HG03439 (cell line): ENCODE data around the gene ACVR1.

Source experiments
- ATAC-seq: cut with Tn5 transposase; IDR thresholded peaks from one replicate; pipeline ENCODE4 v1.9.1; 2021; ENCODE audit warnings: mild to moderate bottlenecking, moderate library complexity; ENCODE audit not compliant: unreplicated experiment

The ACVR1 gene

DNA sequence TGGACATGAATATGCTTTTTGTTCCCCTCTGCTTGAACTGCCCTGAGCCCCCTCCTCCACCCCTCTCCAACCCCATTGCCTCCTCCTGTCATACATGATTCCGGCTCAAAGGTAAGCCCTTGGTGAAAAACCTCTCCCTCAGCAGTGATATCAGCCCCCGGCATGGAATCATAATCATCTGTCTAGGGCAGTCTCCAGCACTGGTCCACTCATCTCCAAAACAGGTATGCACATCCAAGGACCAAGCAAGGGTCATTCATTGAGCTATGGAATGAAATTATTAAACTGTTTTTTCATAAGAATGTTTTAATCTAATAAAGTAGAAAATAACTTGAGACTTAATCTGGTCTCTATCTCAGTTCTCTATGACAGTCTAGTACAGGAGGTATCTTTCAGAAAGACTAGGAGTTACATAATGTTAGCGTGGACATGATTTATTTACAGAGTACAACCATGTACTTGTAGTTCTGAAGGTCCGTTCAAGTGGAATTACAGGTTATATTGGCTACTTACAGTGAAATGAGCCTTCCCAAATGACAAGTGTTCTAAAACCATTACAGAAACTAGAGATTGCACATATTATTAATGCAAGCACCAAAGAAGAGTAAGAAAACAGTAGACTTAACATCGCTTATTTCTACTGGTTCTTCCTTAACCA lies 75.2 kb downstream of the ACVR1 start:
- ATAC-seq: no peak

DNA sequence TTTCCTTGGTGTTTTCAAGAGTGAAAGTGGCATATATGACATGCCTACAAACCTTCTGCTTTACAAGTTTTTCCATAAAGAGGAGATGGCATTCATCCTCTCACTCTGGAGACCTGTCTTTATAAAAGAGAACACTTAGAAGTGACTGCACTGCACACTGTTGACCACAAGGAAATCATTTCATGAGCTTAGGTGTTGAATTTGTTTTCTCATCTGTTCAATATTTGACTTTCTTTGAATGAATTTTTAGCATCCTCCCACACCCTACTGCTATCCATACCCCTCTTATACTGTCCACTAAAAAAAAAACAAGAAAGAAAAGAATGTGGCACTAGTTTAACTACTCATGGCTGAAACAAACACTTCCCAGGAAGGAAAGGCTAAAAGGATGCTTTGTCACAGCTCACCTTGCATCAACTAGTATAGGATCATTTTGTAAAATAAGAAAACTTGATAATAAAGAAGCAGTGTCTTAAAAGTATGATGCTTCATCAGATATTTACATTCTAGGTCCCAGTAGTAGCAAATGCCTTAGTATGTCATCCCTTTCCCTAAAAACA lies 83.0 kb downstream of the ACVR1 start:
- no peak for ATAC-seq

DNA sequence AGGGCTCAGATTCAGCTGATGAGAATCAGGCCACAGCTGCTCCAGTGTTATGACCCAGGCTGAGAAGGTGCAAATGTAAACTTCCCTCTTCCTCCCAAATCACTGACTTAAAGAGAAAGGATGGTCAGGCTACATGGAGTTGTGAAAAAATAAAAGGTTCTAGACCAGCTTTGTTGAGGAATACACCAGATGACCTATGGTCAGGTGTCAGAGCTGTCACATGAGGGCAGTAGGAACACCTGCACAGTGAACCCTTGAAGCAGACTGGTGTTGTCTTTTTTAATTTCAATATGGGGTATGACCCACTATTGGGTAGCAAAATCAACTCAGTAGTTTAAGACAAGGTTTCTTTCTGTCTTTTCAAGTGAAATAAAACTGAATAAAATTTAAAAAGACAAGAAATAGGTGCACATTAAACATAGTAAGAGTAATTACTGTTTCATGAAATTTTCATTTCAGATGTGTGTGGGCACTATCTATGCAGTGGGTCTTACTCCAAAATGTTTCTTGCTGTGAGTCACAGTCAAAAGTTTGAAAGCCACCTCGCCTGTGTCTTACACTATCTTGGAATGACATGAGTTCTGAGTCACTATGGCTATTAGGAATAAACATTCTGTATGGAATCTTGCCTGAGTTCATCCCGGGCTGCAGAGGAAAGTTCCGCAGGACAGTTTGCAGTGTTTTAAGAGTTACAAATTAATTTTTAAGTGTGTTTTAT lies 83.6 kb downstream of the ACVR1 start:
- no peak for ATAC-seq

DNA sequence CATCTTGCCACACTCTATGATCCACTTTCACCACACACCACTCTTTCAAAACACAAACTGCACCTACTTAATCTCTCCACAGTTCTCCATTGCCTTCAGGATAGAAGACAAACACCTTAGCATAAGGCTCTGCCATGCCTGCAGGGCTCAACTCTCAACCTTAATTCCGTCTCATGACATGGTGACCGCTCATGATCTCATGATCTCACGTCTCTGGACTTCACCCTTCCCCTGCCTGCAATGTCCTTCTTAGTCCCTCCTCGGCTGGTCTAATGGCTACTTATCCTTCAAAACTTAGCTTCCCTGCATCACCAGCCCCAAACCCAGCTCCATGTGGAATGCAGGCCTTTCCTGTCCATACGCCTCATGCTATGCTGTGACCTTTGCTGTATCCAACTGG lies 85.3 kb downstream of the ACVR1 start:
- ATAC-seq: no peak

DNA sequence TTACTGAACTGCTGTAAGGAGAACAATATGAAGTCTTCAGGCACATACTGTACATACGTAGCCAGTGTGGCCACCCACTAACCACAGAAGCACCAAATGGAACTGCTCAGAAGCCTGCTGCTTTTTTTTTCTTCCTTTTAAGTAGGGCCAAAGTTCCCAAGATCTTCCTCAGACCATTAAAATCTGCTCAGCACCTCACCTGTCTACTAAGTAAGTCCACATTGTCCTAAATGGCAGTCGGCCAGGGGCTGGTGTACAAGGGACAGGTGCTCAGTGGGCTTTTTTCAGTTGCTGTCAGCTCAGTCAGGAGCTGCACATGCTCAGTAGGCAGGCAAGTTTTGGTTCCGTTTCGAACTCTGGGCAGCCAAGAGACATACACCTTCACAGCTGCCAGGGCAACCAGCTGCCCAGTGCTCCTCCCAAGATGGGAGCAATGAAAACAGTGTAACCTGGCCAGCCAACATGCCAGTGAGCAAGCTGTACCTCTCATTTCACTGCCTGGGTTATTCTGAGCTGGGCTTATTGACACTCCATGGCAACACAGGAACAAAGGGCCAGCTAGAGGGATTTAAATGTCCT lies 86.1 kb downstream of the ACVR1 start:
- ATAC-seq: no peak

DNA sequence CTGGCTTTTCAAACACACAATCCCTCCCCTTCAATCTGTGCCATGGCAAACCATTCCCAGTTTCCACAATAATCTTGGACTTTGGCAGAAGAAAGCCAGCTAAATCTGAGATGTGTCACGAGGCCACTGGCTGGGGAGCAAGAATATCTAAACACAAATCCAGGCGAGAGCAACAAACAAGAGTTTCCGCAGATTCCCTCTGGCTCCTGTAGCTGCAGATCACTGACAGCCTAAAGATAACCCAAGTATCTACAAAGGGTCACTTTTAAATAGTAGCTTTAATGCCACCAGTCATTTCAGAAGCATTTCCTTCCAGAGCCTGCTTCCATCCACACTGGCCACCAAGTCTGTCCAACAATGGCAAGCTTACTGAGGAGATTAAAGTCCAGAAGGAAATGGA lies 86.9 kb downstream of the ACVR1 start:
- no peak for ATAC-seq

DNA sequence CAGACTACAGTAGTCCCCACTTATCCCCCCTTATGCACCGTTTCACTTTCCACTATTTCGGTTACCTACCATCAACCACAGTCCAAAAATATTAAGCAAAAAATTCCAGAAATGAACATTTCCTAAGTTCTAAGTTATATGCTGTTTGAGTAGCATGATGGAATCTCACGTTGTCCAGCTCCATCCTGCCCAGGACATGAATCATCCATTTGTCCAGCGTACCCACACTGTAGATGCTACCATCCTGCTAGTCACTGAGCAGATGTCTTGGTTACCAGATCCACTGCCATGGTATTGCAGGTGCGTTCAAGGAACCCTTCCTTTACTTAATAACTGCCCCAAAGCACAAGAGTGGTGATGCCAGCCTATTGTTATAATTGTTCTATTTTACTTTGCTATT lies 87.9 kb downstream of the ACVR1 start:
- ATAC-seq: no peak

DNA sequence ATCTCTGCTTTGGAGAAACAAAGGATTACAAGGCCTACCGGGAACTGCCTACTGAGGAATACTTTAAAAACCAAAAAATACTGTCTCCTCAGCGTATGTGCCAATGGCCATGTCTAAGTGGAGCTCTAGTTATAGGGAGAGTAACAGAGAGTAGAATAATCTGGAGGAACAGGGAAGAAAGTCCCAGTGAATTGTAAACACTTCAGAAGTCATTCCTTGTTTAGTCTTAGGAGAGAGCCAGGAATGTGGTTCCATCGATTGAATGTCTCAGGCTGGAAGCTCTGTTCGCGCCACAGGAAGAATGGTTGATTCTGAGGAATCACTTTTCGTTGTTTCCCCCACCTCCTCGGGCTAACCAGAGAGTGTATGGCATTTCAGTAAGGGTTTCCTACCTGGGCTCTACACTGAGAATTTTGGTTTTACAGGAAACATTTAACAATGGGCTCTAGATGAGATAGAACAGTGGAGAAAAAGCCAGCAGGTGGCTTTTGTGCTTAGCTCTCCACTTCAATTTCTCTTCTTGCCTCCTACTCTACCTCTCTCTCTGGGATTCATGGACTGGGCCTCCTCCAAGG lies 88.7 kb downstream of the ACVR1 start:
- ATAC-seq: no peak

DNA sequence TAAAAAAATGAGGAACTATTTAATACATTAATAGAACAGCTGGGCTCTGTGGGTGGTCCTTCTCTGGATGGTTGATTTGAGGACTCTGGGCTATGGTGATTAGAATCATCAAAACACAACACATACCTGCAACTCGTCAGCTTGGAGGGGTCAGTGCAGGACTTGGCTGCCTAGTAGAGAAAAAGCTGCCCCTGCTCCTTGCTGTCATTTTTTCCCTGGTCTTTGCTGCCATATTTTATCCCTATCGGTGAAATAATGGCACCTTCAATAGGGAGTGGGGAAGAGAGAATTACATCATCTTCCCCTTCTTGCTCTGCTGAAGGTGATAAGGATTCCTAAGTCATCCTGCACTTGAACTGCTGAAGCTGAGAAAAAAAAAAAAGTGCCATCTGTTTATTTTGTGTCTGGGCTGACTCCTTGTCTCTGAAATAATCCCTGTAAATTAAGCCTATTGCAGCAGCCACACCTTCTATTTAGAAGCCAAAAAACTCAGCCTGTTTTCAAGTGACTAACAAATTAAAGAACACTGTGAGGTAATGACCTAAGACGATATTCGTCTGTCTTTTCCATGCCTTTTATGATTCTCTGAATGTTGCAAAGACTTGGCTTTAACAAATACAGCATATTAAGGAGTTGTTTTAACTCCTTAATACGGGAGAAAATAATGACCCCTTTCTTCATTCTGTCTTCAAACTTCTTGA lies 89.3 kb downstream of the ACVR1 start:
- no peak for ATAC-seq

DNA sequence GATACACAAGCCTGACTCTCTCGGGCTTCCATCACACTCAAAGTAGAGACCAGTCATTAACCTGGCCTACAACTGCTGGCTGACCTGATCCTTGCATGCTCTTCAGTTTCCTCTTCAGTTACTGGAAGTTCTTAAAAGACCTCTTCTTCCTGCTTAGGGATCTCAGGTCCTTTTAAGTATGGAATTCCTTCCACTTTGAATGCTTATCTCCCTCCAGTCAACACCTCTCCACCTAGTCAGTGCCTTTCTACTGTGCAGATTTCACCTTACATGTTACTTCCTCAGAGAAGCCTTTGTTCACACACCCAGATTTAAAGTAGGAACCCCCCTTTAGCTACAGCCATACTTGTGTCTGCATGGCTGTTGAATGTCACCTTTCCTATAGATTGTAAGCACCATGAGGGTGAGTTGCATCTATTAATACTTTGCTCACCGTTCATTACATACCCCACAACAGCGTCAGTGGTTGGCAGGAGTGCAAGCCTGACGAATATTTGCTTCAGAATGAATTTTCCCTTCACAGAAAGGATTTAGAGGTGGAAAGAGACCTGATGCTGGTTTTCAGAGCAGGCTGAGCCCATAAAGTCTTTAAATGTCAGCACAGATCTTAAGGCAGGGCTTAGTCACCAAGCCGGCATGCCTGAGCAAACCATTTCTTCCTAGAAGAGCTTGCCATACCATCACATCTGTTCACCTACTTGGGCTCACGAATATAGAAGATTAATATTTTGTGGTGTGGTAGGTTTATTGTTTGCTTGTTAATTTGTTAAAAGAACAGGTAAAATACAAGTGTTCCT lies 90.1 kb downstream of the ACVR1 start:
- ATAC-seq: no peak

DNA sequence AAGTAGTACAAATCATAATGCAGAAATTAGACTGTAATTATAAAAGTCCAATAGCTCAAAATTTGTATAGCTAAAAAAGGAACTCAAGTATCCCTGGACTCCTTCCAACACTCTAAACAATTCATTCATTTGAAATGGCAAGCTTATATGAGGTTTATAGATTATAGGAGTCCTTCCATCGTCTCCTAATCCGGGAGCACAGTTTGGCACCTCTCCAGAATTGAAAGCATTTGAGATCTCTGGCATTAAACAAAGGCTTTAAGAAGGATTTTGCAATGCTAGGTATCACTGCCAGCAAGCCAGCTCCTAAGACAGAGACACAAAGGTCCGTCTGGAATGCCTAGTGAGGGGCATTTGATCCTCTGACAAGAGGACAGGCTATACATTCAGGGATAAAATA lies 90.9 kb downstream of the ACVR1 start:
- no peak for ATAC-seq

DNA sequence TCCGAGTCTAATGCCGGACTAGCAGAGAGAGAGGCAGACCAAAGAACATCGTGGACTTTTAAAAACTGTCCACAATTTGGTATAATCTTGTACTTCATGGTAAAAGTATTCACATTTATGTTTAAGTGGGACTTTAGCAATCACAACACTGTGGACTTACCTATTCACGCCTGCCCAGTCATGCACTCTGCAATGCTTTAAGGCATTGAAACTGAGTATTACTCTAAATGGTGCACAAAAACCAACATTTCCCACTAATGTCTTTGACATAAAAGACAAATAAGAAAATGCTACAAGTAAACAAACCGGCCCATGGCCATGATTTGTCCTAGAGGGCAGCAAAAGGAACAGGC lies 91.3 kb downstream of the ACVR1 start:
- ATAC-seq: no peak

DNA sequence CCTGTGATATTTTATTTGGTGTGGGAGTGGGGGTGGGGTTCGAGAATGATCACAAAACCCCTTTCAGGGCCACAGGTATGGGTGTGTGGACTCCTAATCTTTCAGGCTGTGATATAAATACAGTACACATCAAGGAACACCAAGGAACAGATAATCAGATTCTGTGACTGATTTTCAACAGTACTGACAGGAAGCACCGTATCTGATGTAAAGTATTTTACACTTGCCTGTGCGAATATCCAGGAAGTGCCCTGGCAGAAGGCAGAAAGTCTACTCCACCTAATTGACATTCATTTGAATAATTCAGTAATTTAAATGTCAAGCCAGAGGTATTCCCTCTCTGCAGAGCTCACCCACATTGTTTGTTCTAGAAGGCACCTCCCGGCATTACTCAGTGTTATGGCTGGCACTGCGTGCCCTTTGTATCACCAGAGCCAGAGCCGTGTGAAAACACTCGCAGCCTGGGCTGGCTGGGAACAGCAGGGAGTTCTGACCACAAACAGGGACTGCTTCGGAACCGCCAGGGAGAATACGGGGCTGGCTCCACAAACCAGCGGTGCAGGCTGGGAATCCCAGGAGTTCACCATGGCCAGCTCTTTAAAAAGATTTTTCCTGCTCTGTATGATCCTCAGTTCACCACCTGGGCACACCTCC lies 91.8 kb downstream of the ACVR1 start:
- ATAC-seq: no peak

DNA sequence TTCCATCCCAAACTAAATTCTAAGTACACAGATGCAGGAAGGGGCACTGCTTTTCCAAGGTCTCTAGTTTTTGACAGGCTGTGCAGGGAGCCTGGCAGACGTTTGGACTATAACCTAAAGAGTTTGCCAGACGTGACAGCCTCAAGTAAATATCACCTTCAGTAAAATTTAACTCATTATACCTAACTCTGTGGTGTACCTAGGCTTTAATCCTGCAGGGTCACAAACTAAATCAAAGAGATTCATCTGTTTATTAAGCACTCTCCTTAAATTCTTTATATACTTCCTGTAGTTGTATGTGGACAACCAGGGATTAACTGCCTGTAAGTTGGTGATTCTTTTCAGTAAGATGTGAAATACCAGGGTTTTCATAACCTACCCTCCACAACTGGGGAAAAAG lies 92.9 kb downstream of the ACVR1 start:
- ATAC-seq: no peak

DNA sequence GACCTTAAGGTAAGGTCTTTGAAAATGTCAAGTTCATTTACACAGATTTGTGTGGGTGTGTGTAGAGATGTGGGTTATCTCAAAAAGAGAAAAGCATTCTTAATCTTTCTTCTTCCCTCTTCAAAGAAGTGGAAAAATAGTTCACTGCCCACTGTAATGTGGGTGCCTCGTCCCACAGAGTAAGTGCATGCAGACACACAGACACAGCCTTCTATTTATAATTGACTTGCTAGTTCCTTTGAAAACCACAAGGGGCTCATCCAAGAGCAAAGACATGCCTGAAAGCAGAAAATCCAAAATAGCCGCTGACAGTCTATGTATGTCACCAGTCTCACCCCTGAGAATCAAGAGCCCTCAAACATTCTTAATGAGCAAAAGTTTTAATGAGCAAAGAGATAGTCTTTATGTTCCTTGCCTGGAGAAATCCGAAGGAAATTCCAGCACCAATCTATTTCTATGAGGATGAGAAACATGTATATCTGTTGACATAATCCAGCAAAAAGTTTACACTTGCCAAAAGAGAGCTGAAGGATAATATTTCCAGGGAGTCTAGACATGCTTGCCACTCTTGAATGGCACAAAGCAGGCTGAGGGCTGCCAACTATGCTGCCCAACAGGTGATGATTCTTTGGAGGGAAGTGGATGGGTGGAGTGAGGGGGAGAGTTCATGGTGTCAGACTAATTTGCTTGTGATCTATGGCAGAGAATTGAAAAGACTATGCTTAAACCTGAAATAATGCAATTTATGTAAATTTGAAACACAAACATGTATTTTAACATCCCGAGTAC lies 93.9 kb downstream of the ACVR1 start:
- no peak for ATAC-seq

DNA sequence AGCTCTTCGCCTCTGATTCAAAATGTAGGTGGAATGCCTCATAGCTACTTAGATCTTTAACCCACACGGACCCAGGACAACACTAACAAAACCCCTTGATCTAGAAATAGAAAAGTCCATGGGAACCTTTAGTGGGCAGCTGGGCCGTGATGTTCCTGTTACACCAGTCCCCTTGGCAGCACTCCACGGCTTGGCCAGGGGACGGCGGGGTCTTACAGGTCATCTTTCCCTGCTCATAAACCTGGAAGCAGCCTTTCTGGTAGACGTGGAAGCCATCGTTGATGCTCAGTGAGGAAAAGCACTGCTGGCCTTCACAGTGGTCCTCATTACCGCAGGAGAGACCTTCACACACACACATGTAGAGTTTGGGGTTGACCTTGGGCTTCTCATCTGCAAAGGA lies 95.9 kb downstream of the ACVR1 start:
- ATAC-seq: no peak

DNA sequence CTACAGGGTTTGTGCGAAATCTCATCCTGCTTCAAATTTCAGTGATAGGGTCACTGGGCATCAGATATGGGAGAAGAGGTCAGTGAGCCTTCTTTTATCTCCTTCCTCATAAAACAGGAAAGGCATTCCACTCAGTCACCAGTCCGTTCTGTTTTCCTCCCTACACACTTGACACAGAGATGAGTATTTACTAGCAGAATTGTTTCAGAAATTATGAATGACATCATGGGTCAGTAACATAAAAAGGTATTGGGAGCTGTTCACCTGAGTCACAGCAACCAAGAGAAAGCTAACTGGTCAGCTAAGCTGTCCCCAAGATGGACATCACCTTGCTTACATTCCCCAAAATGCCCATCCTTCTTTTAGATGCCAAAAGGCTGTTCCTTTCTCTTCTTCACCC lies 96.3 kb downstream of the ACVR1 start:
- ATAC-seq: no peak

DNA sequence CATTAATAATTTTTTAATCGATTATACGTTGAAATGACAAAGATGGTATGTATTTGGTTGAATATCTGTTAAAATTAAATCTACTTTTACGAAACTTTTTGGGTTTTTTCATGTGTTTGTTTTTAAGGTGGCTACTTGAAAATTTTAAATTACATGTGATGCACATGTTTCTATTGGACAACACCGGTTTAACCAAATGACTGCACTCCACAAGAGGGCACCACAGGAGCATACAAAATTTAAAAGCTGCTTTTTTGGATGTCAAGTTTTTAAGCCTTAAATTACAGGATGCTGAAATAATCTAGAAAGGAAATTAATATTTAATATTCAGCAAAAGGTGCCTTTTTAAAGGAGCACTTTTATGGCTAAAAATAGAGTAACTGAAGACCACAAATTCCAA lies 98.7 kb downstream of the ACVR1 start:
- no peak for ATAC-seq

DNA sequence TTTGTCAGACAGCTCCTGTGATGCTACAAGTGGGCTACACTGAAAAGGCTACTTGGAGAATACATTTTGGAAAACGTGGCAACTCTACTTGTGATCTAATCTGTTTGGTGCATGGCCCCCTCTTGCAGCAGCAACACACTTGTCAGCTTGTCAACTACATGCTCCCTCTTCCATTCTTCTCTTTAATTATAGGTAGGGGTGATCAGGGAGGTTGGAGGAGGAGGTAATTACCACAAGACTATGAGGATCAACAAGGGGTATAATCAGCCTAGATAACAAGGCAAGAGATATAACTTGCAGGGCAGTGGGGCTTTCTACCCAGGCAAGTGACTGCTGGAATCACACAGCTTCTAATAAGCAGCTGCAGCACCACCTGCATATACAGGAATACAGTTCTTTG lies 104.9 kb downstream of the ACVR1 start:
- ATAC-seq: no peak
